Cardiac muscle cell (in vitro differentiated cells and primary cell): ENCODE data around the gene CBX2. TPM values are rescaled to one million over a fixed set of nuclear protein-coding genes. Genes with fewer than 3 reads are reported as not detected.

Source experiments
- DNase-seq, 2 donors: peaks; one replicate each; pipeline versions ENCODE4 v3.0.0 to v3.0.0-alpha.2; 2010 to 2017; ENCODE audit warnings: low read depth in 1 of 2, low spot score in 1 of 2
- H3K27ac ChIP-seq: fragments of 200-600 bp; sonication (generic); 2 replicates; pipeline ENCODE4 v1.5.1; 2016
- H3K27me3 ChIP-seq: fragments of 200-600 bp; sonication (generic); 2 replicates; pipeline ENCODE4 v1.6.0; 2016; ENCODE audit warnings: control low read depth
- H3K36me3 ChIP-seq: fragments of 200-600 bp; sonication (generic); 2 replicates; pipeline ENCODE4 v1.5.1; 2016; ENCODE audit warnings: control low read depth
- H3K4me1 ChIP-seq: fragments of 200-600 bp; sonication (generic); 2 replicates; pipeline ENCODE4 v1.8.1; 2017; ENCODE audit warnings: low read depth, mild to moderate bottlenecking, mixed run types
- H3K4me3 ChIP-seq: fragments of 200-600 bp; sonication (generic); 2 replicates; pipeline ENCODE4 v1.5.1; 2016; ENCODE audit warnings: mild to moderate bottlenecking
- H3K9me3 ChIP-seq: fragments of 200-600 bp; sonication (generic); 2 replicates; pipeline ENCODE4 v1.5.1; 2017; ENCODE audit warnings: low read depth, mild to moderate bottlenecking, control low read depth
- CTCF ChIP-seq: IDR thresholded peaks from 2 replicates; pipeline ENCODE4 v1.5.1; 2012; ENCODE audit warnings: low read depth, mild to moderate bottlenecking, low read length
- polyA plus RNA-seq: library from polyadenylated mRNA; unstranded; fragments of >200 nt; fragmentation: Nextera tagmentation; extraction: Ambion mirVana; gene quantifications from 2 replicates; pipeline ENCODE4 v1.2.1, GENCODE V29; 2016
- total RNA-seq: library from RNA; depleted of rRNA; stranded (reverse); fragments of >200 nt; gene quantifications from 2 replicates; pipeline ENCODE4 v1.2.3, GENCODE V29; 2016

Gene CBX2
- total and polyA plus RNA-seq, 2 experiments from 2014 or later = 25.8 to 51.1 TPM

GRCh38 chr17:79822583-79823124 lies 44.7 kb downstream of the CBX2 start:
- no peak for DNase-seq
- no peak for TF ChIP-seq CTCF
- H3K4me1 ChIP-seq = peaks cover 12% of the 10 kb centered on the region
- H3K4me3 ChIP-seq = no peak overlapping the region
- H3K27ac ChIP-seq = no peak overlapping the region
- peaks cover 41% of the 10 kb centered on the region for H3K27me3 ChIP-seq
- H3K9me3 ChIP-seq = no peaks in the 10 kb centered on the region
- no peaks in the 10 kb centered on the region for H3K36me3 ChIP-seq

- no peak for DNase-seq
- Histone ChIP-seq H3K27me3 (peaks cover 26% of the 10 kb centered on the region), H3K9me3 (no peaks in the 10 kb centered on the region), H3K4me3 (no peak overlapping the region), H3K27ac (no peak overlapping the region), H3K36me3 (no peaks in the 10 kb centered on the region), H3K4me1 (peaks cover 23% of the 10 kb centered on the region)
- TF ChIP-seq CTCF = no peak
These were observed 46.3 kb downstream of the CBX2 start for GRCh38 chr17:79824234-79824633.

- Histone ChIP-seq H3K27me3 (peaks cover 24% of the 10 kb centered on the region), H3K4me1 (peaks cover 24% of the 10 kb centered on the region), H3K36me3 (no peaks in the 10 kb centered on the region), H3K4me3 (no peak overlapping the region), H3K9me3 (no peaks in the 10 kb centered on the region), H3K27ac (no peak overlapping the region)
- no peak for DNase-seq
- no peak for TF ChIP-seq CTCF
These were observed 47.1 kb downstream of the CBX2 start for GRCh38 chr17:79824893-79825579.

- peaks cover 29% of the 10 kb centered on the region for H3K4me1 ChIP-seq
- no peak for TF ChIP-seq CTCF
- H3K36me3 ChIP-seq = no peaks in the 10 kb centered on the region
- H3K27ac ChIP-seq = no peak overlapping the region
- peaks cover 22% of the 10 kb centered on the region for H3K27me3 ChIP-seq
- no peak for DNase-seq
- H3K4me3 ChIP-seq = no peak overlapping the region
- H3K9me3 ChIP-seq = no peaks in the 10 kb centered on the region
These were observed 47.6 kb downstream of the CBX2 start for GRCh38 chr17:79825580-79825921.

- TF ChIP-seq CTCF = no peak
- Histone ChIP-seq H3K9me3 (no peaks in the 10 kb centered on the region), H3K4me1 (peaks cover 36% of the 10 kb centered on the region), H3K4me3 (no peak overlapping the region), H3K36me3 (no peaks in the 10 kb centered on the region), H3K27me3 (peaks cover 18% of the 10 kb centered on the region), H3K27ac (no peak overlapping the region)
- DNase-seq = peak in 1 of 2 donors; percentile 66
These were observed 48.3 kb downstream of the CBX2 start for GRCh38 chr17:79826204-79826680.
